A673 (cell line): ENCODE data around the gene FLRT2.

Experiments
- EZH2 ChIP-seq: fragments of 200-600 bp; sonication (generic); IDR thresholded peaks from 2 replicates; pipeline ENCODE4 v1.6.1; 2017; ENCODE audit warnings: borderline replicate concordance, low read depth, mild to moderate bottlenecking, mixed read lengths, antibody characterized with exemption, low read length; ENCODE audit not compliant: poor library complexity, severe bottlenecking
- TF ChIP-seq, protein P1 (sequence below): fragments of 300-800, 200-600 bp; sonication (generic); conservative IDR thresholded peaks from 2 replicates; pipeline ENCODE4 v1.5.1; 2017; ENCODE audit warnings: low read depth, mild to moderate bottlenecking, antibody characterized with exemption, low read length, moderate library complexity, mixed read lengths

- TF ChIP-seq, protein P1, sequence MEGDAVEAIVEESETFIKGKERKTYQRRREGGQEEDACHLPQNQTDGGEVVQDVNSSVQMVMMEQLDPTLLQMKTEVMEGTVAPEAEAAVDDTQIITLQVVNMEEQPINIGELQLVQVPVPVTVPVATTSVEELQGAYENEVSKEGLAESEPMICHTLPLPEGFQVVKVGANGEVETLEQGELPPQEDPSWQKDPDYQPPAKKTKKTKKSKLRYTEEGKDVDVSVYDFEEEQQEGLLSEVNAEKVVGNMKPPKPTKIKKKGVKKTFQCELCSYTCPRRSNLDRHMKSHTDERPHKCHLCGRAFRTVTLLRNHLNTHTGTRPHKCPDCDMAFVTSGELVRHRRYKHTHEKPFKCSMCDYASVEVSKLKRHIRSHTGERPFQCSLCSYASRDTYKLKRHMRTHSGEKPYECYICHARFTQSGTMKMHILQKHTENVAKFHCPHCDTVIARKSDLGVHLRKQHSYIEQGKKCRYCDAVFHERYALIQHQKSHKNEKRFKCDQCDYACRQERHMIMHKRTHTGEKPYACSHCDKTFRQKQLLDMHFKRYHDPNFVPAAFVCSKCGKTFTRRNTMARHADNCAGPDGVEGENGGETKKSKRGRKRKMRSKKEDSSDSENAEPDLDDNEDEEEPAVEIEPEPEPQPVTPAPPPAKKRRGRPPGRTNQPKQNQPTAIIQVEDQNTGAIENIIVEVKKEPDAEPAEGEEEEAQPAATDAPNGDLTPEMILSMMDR: no peak
- no peak for TF ChIP-seq EZH2
These were observed 171.8 kb downstream of the FLRT2 start for GRCh38 chr14:85701763-85702162.
